Neural cell (in vitro differentiated cells): ENCODE results near the gene SLC24A5. TPM values are rescaled to one million over a fixed set of nuclear protein-coding genes. Genes with fewer than 3 reads are reported as not detected.

Experiments used
- H2AFZ ChIP-seq: fragments of 200-600, 300-800 bp; sonication (generic), shearing (Covaris generic); 2 replicates; pipeline ENCODE4 v1.6.0; 2014; ENCODE audit warnings: low read depth, mild to moderate bottlenecking, antibody characterized with exemption, low read length, moderate library complexity
- H3F3A ChIP-seq: fragments of 200-600 bp; shearing (Covaris generic); 2 replicates; pipeline ENCODE4 v1.6.1; 2016; ENCODE audit warnings: mild to moderate bottlenecking, moderate library complexity, mixed read lengths, antibody characterized with exemption, low read length; ENCODE audit not compliant: insufficient read depth, poor library complexity, severe bottlenecking
- H3K27ac ChIP-seq: fragments of 200-600, 300-800 bp; sonication (generic), shearing (Covaris generic); 2 replicates; pipeline ENCODE4 v1.5.1; 2014; ENCODE audit warnings: mild to moderate bottlenecking, low read length, moderate library complexity
- H3K27me3 ChIP-seq: fragments of 300-800, 200-600 bp; sonication (generic), shearing (Covaris generic); 2 replicates; pipeline ENCODE4 v1.6.0; 2014; ENCODE audit warnings: mild to moderate bottlenecking, low read depth, low read length, moderate library complexity; ENCODE audit not compliant: insufficient read depth
- H3K36me3 ChIP-seq: fragments of 300-800, 200-600 bp; sonication (generic), shearing (Covaris generic); 2 replicates; pipeline ENCODE4 v1.5.1; 2014; ENCODE audit warnings: mild to moderate bottlenecking, antibody characterized with exemption, low read length, moderate library complexity; ENCODE audit not compliant: insufficient read depth
- H3K4me2 ChIP-seq: fragments of 300-800, 200-600 bp; sonication (generic), shearing (Covaris generic); 2 replicates; pipeline ENCODE4 v1.6.0; 2014; ENCODE audit warnings: mild to moderate bottlenecking, low read length
- H3K4me3 ChIP-seq: fragments of 300-800, 200-600 bp; sonication (generic), shearing (Covaris generic); 2 replicates; pipeline ENCODE4 v1.5.1; 2014; ENCODE audit warnings: mild to moderate bottlenecking, low read length, moderate library complexity
- H3K79me2 ChIP-seq: fragments of 200-600 bp; shearing (Covaris generic); replicated peaks from 2 replicates; pipeline ENCODE4 v1.6.0; 2014; ENCODE audit warnings: mild to moderate bottlenecking, low read length, moderate library complexity; ENCODE audit not compliant: insufficient read depth
- H3K9ac ChIP-seq: fragments of 300-800, 200-600 bp; sonication (generic), shearing (Covaris generic); 2 replicates; pipeline ENCODE4 v1.6.1; 2016; ENCODE audit warnings: mild to moderate bottlenecking, low read length, mixed read lengths
- H3K9me2 ChIP-seq: fragments of 200-600 bp; shearing (Covaris generic); 2 replicates; pipeline ENCODE4 v1.6.1; 2016; ENCODE audit warnings: mild to moderate bottlenecking, low read length, mixed read lengths; ENCODE audit not compliant: insufficient read depth
- H3K9me3 ChIP-seq: fragments of 200-600, 300-800 bp; sonication (generic), shearing (Covaris generic); 2 replicates; pipeline ENCODE4 v1.6.1; 2016; ENCODE audit warnings: mild to moderate bottlenecking, mixed run types, low read length, moderate library complexity, mixed read lengths
- H4K20me1 ChIP-seq: fragments of 200-600 bp; shearing (Covaris generic); 2 replicates; pipeline ENCODE4 v1.6.1; 2016; ENCODE audit warnings: mild to moderate bottlenecking, mixed run types; ENCODE audit not compliant: insufficient read depth
- CTCF ChIP-seq: fragments of 450-650 bp; IDR thresholded peaks from 2 replicates; pipeline ENCODE4 v1.5.1; 2014; ENCODE audit warnings: antibody characterized with exemption, mild to moderate bottlenecking, moderate library complexity; ENCODE audit not compliant: poor library complexity, severe bottlenecking
- EP300 ChIP-seq: fragments of 450-650 bp; conservative IDR thresholded peaks from 2 replicates; pipeline ENCODE4 v1.6.1; 2014; ENCODE audit warnings: antibody characterized with exemption, mild to moderate bottlenecking, moderate library complexity; ENCODE audit not compliant: poor library complexity, severe bottlenecking
- EZH2 ChIP-seq: fragments of 200-600, 300-800 bp; shearing (Covaris generic), sonication (generic); IDR thresholded peaks from 2 replicates; pipeline ENCODE4 v1.6.1; 2014; ENCODE audit warnings: antibody characterized with exemption, low read length, borderline replicate concordance, mild to moderate bottlenecking; ENCODE audit not compliant: insufficient read depth, poor library complexity, severe bottlenecking
- MXI1 ChIP-seq: fragments of 450-650 bp; conservative IDR thresholded peaks from 2 replicates; pipeline ENCODE4 v1.6.1; 2014; ENCODE audit warnings: antibody characterized with exemption, mild to moderate bottlenecking; ENCODE audit not compliant: poor library complexity, severe bottlenecking
- POLR2AphosphoS5 ChIP-seq: IDR thresholded peaks from 2 replicates; pipeline ENCODE4 v1.6.1; 2012
- RAD21 ChIP-seq: fragments of 450-650 bp; conservative IDR thresholded peaks from 2 replicates; pipeline ENCODE4 v1.6.1; 2014; ENCODE audit warnings: antibody characterized with exemption, mild to moderate bottlenecking, moderate library complexity
- REST ChIP-seq: IDR thresholded peaks from 2 replicates; pipeline ENCODE4 v1.6.1; 2012; ENCODE audit warnings: borderline replicate concordance
- SMC3 ChIP-seq: fragments of 450-650 bp; conservative IDR thresholded peaks from 2 replicates; pipeline ENCODE4 v1.6.1; 2014; ENCODE audit warnings: antibody characterized with exemption, mild to moderate bottlenecking, moderate library complexity; ENCODE audit not compliant: poor library complexity
- TAF1 ChIP-seq: IDR thresholded peaks from 2 replicates; pipeline ENCODE4 v1.6.1; 2012; ENCODE audit warnings: low read depth
- polyA plus RNA-seq: library from polyadenylated mRNA; depleted of rRNA; stranded (reverse); fragments of >200 nt; gene quantifications from 2 replicates; pipeline ENCODE4 v1.2.3, GENCODE V29; 2014

The SLC24A5 gene
- polyA plus RNA-seq, 1 donor from 2014 or later, result 0.78 TPM

- Histone ChIP-seq H3K4me3 (peak overlapping the region; percentile 72), H4K20me1 (no peaks in the 10 kb centered on the region), H3K9ac (peak overlapping the region; percentile 62), H3K9me2 (no peaks in the 10 kb centered on the region), H3K27ac (peak overlapping the region; percentile 65), H3K4me2 (peak overlapping the region; percentile 89), H2AFZ (peak overlapping the region; percentile 61), H3K27me3 (peaks cover 12% of the 10 kb centered on the region), H3F3A (peaks cover 2% of the 10 kb centered on the region), H3K36me3 (no peaks in the 10 kb centered on the region), H3K9me3 (no peaks in the 10 kb centered on the region), H3K79me2 (no peaks in the 10 kb centered on the region)
- no peak for TF ChIP-seq SMC3
- TF ChIP-seq POLR2AphosphoS5, result peak; percentile 40
- TF ChIP-seq REST, result peak; percentile 97
- no peak for TF ChIP-seq RAD21
Observed at GRCh38 chr15:48190932-48191573, 70.3 kb downstream of the SLC24A5 start.

- Histone ChIP-seq H3K9me2 (no peaks in the 10 kb centered on the region), H3K79me2 (no peaks in the 10 kb centered on the region), H4K20me1 (no peaks in the 10 kb centered on the region), H3K4me3 (peak within 1 kb of the TSS; percentile 72), H3K36me3 (no peaks in the 10 kb centered on the region), H3K9ac (peak within 1 kb of the TSS; percentile 62), H3K27me3 (peaks cover 12% of the 10 kb centered on the region), H2AFZ (peak within 1 kb of the TSS; percentile 61), H3K27ac (peak within 1 kb of the TSS; percentile 65), H3K4me2 (peak within 1 kb of the TSS; percentile 89), H3K9me3 (no peaks in the 10 kb centered on the region), H3F3A (peaks cover 2% of the 10 kb centered on the region)
- TF ChIP-seq CTCF (peak; percentile 32), EZH2 (no peak), EP300 (peak; percentile 60), POLR2AphosphoS5 (peak; percentile 62), REST (peak; percentile 7), SMC3 (peak; percentile 33), TAF1 (no peak), MXI1 (peak; percentile 87), RAD21 (peak; percentile 12)
Observed at GRCh38 chr15:48191574-48192225, 70.9 kb downstream of the SLC24A5 start, which contains the start of gene CTXN2. Gene CTXN2, plus strand, starts transcription at chr15:48191665. Its CDS starts 9,636 bp downstream, at chr15:48201301.
